ENCODE measurements around the gene LRP2.

GRCh38 chr2:169232551-169233154 lies 129.7 kb downstream of the LRP2 start:
- TF ChIP-seq POLR2A (IDR thresholded peaks at IDR 0.05): no peak
- TF ChIP-seq, protein P1, sequence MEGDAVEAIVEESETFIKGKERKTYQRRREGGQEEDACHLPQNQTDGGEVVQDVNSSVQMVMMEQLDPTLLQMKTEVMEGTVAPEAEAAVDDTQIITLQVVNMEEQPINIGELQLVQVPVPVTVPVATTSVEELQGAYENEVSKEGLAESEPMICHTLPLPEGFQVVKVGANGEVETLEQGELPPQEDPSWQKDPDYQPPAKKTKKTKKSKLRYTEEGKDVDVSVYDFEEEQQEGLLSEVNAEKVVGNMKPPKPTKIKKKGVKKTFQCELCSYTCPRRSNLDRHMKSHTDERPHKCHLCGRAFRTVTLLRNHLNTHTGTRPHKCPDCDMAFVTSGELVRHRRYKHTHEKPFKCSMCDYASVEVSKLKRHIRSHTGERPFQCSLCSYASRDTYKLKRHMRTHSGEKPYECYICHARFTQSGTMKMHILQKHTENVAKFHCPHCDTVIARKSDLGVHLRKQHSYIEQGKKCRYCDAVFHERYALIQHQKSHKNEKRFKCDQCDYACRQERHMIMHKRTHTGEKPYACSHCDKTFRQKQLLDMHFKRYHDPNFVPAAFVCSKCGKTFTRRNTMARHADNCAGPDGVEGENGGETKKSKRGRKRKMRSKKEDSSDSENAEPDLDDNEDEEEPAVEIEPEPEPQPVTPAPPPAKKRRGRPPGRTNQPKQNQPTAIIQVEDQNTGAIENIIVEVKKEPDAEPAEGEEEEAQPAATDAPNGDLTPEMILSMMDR (IDR thresholded peaks at IDR 0.05): no peak
- no peak for TF ChIP-seq POLR2AphosphoS5 (IDR thresholded peaks at IDR 0.05)
- TF ChIP-seq EP300 (IDR thresholded peaks at IDR 0.05): no peak

All from gastroesophageal sphincter (tissue), 3 donors.